GM18517 (cell line): ENCODE measurements around the gene C1orf21.

Experiments used
- ATAC-seq: cut with Tn5 transposase; IDR thresholded peaks from one replicate; pipeline ENCODE4 v1.9.1; 2021; ENCODE audit warnings: mild to moderate bottlenecking, moderate library complexity; ENCODE audit not compliant: unreplicated experiment

Gene C1orf21

DNA sequence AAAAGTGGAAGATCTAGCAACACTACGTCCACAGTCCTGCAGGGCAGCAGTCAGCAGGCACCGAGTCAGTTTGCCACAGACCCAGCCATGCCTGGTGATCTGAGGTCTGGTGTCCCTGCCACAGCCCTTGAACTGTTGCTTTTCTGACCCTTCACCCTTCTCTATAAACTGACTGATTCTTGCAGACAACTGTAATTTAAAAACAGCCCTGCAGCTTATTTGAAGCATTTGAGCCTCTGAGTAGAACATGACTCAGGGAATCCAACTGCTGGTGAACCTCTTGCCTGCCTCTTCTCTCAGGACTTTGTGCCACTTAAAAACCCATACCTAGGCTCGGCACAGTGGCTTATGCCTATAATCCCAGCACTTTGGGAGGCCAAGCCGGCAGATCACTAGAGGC is 260.6 kb downstream of the C1orf21 start:
- ATAC-seq = no peak

DNA sequence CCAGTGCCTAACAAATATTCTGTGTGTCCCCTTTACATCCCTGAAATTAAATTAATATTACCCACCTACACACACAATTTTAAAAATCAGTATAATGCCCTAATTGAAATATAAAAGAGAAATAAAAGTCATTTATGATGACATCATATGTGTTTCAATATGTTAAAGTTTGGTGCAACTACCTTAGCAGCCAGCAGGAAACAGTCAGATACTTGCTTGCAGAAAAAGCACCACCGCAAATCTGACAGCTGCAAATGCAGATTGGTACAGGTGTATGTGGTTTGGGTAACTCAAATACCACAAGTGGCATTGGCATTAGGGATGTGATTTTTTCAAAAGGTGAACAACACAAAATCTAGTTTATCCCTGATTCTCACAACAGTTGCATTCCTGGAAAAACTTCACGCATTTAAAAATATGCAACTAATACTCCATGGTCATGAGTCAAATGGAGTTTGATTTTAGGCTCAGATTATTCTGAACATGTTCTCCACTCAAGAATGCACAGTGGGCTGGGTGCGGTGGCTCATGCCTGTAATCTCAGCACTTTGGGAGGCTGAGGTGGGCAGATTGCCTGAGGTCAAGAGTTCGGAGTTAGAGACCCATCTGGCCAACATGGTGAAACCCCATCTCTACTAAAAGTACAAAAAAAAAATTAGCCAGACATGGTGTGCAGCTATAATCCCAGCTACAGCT is 261.5 kb downstream of the C1orf21 start:
- ATAC-seq = no peak

- ATAC-seq = no peak
Measured at GRCh38 chr1:184648856-184649201, 262.0 kb downstream of the C1orf21 start.

- ATAC-seq = peak; percentile 95
Measured at GRCh38 chr1:184649451-184649888, 262.6 kb downstream of the C1orf21 start.

GRCh38 chr1:184650177-184650866 is 263.5 kb downstream of the C1orf21 start:
- no peak for ATAC-seq

GRCh38 chr1:184655185-184655584 is 268.4 kb downstream of the C1orf21 start:
- no peak for ATAC-seq

GRCh38 chr1:184656221-184656620 is 269.4 kb downstream of the C1orf21 start:
- no peak for ATAC-seq

DNA sequence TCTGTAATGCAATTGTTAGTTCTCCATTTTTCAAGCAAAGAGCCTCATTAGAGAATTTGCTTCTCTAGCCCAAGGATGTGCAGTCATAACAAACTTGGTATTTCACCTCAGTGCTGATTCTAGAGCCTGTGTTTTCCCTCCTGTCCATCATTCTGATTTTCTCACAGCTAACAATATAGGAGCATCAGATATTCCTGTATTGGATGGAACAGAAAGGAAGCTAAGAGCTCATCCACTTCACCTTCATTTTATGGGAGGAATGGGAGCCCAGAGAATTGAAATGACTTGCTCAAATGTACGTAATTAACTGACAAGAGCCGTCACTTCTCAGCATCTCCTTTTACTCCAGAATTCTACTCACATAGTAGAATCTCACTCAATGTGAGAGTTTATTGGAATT is 271.2 kb downstream of the C1orf21 start:
- ATAC-seq = no peak

GRCh38 chr1:184660462-184661191 is 273.8 kb downstream of the C1orf21 start:
- no peak for ATAC-seq

DNA sequence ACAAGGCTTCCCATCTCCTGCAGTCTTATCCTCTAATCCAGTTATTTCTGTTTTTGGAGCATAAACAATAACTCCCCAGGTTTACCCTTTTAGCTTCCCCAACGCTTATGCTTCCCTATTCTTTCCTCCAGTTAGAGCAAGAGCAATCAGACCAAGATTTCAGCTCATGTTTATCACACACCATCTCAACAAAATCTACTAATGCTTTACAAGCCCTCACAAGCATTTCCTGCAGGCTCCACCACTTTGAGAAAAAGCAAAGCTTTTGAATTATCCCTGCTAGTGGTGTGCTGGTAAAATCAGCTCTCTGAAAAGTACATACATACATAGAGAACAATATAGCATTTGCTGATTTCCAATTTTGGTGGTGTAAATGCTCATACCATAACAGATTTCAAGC is 275.0 kb downstream of the C1orf21 start:
- no peak for ATAC-seq

DNA sequence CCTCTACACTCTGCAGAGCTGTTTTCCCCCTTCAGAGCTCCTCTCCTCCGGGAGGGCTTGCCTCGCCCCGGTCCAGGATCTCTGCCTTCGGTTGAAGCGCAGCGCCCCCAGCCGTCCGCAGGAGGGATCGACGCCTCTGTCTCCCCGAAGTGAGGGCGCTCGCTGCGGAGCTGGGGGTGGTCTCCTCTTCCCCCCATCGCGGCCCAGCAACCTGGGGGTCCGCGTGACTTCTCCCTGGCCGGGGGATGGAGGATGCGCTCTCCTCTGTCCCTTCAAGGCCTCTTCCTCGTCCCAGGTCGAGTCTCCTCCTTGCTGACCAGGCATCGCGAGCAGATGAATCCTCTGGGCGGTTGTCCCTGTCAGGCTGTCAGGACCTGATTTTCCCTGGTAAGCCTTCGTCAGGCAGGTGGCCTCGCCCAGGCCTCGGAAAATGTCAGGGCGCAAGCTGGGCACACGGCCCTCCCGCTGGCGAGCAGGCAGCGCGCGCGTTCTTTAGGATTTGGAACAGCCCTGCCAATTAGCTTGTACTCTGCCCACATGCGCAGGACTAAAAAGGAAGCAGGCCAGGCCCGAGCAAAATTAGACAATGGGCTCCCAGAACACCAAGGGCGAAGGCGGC is 277.3 kb downstream of the C1orf21 start:
- no peak for ATAC-seq

DNA sequence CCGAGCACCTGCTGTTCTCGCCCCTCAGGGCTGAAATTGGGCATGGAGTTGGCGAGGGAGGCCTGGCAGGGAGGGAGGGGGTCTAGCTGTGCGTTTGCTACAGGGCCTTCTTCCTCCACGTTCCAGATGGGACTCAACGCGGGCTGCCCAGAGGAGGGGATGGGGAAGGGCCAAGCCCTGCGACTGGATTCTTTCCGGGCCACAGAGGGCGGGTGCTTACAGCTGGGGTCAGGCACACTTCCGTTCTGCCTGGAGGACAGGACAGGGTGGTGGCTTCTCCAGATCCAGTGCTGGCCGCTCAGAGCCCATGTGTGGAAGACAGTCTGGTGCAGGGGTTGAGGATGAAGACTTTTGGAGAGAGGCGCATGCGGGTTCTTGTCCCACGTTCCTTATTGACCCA is 277.8 kb downstream of the C1orf21 start:
- ATAC-seq = no peak

DNA sequence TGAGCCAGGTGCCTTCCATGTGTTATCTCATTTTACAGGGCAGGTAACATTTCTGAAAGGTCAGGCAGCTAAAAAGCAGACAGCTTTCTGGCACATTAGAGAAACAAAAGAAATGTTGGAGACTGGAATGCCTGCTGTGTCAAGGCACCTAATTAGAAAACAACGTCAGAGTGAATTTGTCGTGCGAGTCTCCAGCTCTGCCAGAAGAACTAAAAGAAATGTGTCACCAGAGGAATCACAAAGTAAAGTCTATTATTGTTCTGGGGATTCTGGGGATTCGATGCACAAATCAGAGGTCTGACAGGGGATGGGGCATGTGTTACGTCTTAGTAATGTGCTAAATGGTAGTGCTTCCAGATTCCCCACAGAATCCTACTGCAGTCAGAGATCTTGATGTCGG is 278.5 kb downstream of the C1orf21 start:
- no peak for ATAC-seq

DNA sequence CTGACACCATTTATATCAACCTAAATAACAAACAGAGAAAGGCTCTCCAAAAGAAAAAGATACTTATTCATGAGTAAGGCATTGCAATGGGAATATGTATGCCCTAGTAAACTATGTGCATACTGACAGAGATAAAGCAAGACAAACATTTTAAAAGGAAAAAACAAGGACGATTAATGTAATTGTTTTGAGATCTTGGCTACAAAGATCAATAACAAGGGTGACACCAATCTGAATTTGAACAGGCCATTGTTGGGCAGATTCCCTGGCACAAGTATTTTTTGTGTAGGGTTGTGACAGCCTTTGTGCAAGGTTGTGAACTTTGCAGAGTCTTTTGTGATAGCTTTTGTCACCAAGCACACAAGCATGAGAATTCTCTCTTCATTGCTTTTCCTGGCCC is 282.6 kb downstream of the C1orf21 start:
- no peak for ATAC-seq

DNA sequence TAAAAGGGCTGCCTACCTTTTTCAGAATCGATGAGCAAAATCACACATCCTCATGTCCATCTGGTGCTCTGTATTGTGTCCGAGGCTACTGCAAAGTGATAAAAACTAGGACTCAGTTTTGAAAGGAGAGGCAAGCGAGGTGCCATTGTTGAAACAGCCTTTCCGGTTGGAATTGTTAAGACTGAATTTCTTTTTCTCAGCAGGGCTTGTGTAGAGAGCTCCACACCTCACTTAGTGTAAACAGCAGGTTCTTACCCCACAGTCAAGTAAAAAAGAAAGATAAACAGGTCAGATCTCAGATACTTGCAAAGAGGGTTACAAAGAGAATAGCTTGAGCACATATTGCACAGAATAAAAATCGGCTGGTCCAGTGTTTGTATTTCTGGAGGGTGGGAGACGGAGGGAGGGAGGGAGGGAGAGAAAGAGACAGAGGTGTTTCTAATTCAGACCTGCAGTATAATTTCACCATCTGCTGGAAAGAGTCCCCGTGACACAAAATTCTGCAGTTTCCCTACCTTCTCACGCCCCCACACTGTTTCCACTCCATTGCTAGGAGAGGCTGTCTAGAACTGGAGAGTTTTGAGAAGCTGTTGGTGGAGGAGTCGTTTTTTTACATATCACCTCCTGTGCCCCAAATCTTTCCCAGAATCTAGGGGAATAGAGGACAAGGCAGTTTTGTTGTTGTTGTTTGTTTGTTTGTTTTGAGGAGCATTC is 285.3 kb downstream of the C1orf21 start:
- ATAC-seq = no peak

GRCh38 chr1:184673305-184673704 is 286.5 kb downstream of the C1orf21 start:
- no peak for ATAC-seq

DNA sequence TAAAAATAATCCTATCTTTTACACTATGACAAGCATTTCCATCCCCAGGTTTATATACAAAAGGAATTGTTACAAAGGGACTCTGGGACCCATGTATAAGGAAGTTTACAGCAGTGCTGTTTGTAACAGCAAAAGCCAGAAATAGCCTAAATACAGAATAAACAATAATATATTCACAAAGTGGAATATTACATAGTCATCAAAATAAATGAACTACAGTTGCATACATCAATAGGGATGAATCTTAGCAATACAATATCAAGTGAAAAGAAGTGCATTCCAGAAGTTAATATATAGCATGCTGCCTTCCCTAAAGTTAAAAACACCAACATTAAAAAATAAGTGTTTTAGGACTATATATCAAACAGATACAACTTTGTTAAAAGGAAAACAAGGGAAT is 290.5 kb downstream of the C1orf21 start:
- ATAC-seq = no peak
